Stimulated activated CD8-positive, alpha-beta memory T cell treated with anti-CD3 and anti-CD28 coated beads, Interleukin-7, amount 100 ng/mL, for 4 hours (primary cell): ENCODE measurements around the gene BACH1.

ENCODE experiments used
- DNase-seq, 2 donors: peaks; one replicate each; pipeline ENCODE4 v3.0.0-alpha.2; 2020; ENCODE audit warnings: low read depth in 2 of 2

BACH1 gene

GRCh38 chr21:29315131-29315749 is 16.5 kb downstream of the BACH1 start:
- no peak for DNase-seq

GRCh38 chr21:29316029-29316742 is 17.5 kb downstream of the BACH1 start:
- DNase-seq = no peak

- DNase-seq = no peak
Measured at GRCh38 chr21:29316806-29317205, 18.1 kb downstream of the BACH1 start.

- no peak for DNase-seq
Measured at GRCh38 chr21:29318354-29318753, 19.6 kb downstream of the BACH1 start.

- no peak for DNase-seq
Measured at GRCh38 chr21:29320031-29320430, 21.3 kb downstream of the BACH1 start.

- no peak for DNase-seq
Measured at GRCh38 chr21:29321217-29321616, 22.5 kb downstream of the BACH1 start.

- no peak for DNase-seq
Measured at GRCh38 chr21:29321932-29322928, 23.5 kb downstream of the BACH1 start.

GRCh38 chr21:29323189-29323588 is 24.5 kb downstream of the BACH1 start:
- no peak for DNase-seq

- DNase-seq = no peak
Measured at GRCh38 chr21:29326914-29327554, 28.3 kb downstream of the BACH1 start.

GRCh38 chr21:29329406-29329805 is 30.7 kb downstream of the BACH1 start:
- no peak for DNase-seq

- DNase-seq = no peak
Measured at GRCh38 chr21:29330797-29331196, 32.1 kb downstream of the BACH1 start.

- DNase-seq = no peak
Measured at GRCh38 chr21:29332461-29333362, 34.0 kb downstream of the BACH1 start.

GRCh38 chr21:29333406-29333805 is 34.7 kb downstream of the BACH1 start:
- no peak for DNase-seq

- no peak for DNase-seq
Measured at GRCh38 chr21:29334717-29335428, 36.2 kb downstream of the BACH1 start.

GRCh38 chr21:29335720-29336119 is 37.0 kb downstream of the BACH1 start:
- no peak for DNase-seq

- DNase-seq = no peak
Measured at GRCh38 chr21:29338256-29338655, 39.5 kb downstream of the BACH1 start.

GRCh38 chr21:29340228-29340627 is 41.5 kb downstream of the BACH1 start:
- no peak for DNase-seq

GRCh38 chr21:29342363-29342957 is 43.7 kb downstream of the BACH1 start:
- no peak for DNase-seq

- no peak for DNase-seq
Measured at GRCh38 chr21:29343519-29343918, 44.8 kb downstream of the BACH1 start.

- no peak for DNase-seq
Measured at GRCh38 chr21:29346281-29346680, 47.6 kb downstream of the BACH1 start.
